Measurements from ENCODE around the gene ZNF536.

GRCh38 chr19:30539981-30540380 lies 167.8 kb downstream of the ZNF536 start:
- no peak for TF ChIP-seq POLR2AphosphoS5 (IDR thresholded peaks at IDR 0.05; ENCODE audit: low read depth, low read length)
- TF ChIP-seq TCF7L2 (IDR thresholded peaks at IDR 0.05; ENCODE audit: low read depth, low read length) = no peak
- no peak for TF ChIP-seq CTCF (IDR thresholded peaks at IDR 0.05)
